ENCODE results near the gene CHD9. TPM values are rescaled to one million over a fixed set of nuclear protein-coding genes. Genes with fewer than 3 reads are reported as not detected.
"Not testable (repeated sequence)": the region's sequence is repeated elsewhere in the genome, so short reads cannot be mapped to it uniquely, and the experiment has no call there.

The CHD9 gene
- polyA plus RNA-seq, 3 donors, result 15.8 to 26.1 (median 22.5) TPM

DNA sequence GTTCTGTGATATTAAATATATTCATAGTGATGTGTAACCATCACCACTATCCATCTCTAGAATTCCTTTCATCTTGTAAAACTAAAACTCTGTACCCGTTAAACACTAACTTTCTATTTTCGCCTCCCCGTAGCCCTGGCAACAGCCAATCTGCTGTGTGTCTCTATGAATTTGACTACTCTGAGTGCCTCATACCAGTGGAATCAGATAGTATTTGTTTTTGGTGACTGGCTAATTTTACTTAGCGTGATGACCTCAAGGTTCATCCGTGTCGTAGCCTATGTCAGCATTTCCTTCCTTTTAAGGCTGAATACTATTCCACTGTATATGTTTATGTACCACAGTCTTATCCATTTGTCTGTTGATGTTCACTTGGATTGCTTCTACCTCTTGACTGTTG is 18.2 kb downstream of the CHD9 start:
- Histone ChIP-seq H3K9me3 (replicated peaks in 1 of 2; ENCODE audit: control insufficient read depth in 1 of 2, insufficient read depth in 1 of 2, low read length in 2 of 2) (peaks cover 3 to 7% of the 10 kb centered on the region in 2 donors), H3K4me2 (replicated peaks; ENCODE audit: extremely low read depth, low read length, poor library complexity, severe bottlenecking) (no peak overlapping the region), H2AFZ (ENCODE audit: insufficient read depth, low read depth, low read length, poor library complexity, severe bottlenecking) (no peak overlapping the region), H3K4me3 (replicated peaks in 1 of 3; ENCODE audit: low read depth in 2 of 3, low read length in 3 of 3) (no peak overlapping the region), H4K20me1 (ENCODE audit: insufficient read depth, low read length) (no peaks in the 10 kb centered on the region), H3K4me1 (ENCODE audit: control insufficient read depth in 1 of 2, insufficient read depth in 2 of 2, low read length in 2 of 2) (peaks cover 14 to 15% of the 10 kb centered on the region in 2 donors), H3K79me2 (ENCODE audit: insufficient read depth, low read length) (peaks cover 8% of the 10 kb centered on the region), H3K9ac (ENCODE audit: insufficient read depth, low read length, poor library complexity, severe bottlenecking) (no peak overlapping the region), H3K27ac (ENCODE audit: low read depth in 1 of 2, low read length in 2 of 2) (no peak overlapping the region), H3K36me3 (replicated peaks in 1 of 2; ENCODE audit: control insufficient read depth in 1 of 2, insufficient read depth in 2 of 2, low read length in 2 of 2) (peaks cover 0 to 5% of the 10 kb centered on the region in 2 donors), H3K27me3 (ENCODE audit: control insufficient read depth in 2 of 2, insufficient read depth in 2 of 2, low read length in 2 of 2) (no peaks in the 10 kb centered on the region)
- TF ChIP-seq, protein P1, sequence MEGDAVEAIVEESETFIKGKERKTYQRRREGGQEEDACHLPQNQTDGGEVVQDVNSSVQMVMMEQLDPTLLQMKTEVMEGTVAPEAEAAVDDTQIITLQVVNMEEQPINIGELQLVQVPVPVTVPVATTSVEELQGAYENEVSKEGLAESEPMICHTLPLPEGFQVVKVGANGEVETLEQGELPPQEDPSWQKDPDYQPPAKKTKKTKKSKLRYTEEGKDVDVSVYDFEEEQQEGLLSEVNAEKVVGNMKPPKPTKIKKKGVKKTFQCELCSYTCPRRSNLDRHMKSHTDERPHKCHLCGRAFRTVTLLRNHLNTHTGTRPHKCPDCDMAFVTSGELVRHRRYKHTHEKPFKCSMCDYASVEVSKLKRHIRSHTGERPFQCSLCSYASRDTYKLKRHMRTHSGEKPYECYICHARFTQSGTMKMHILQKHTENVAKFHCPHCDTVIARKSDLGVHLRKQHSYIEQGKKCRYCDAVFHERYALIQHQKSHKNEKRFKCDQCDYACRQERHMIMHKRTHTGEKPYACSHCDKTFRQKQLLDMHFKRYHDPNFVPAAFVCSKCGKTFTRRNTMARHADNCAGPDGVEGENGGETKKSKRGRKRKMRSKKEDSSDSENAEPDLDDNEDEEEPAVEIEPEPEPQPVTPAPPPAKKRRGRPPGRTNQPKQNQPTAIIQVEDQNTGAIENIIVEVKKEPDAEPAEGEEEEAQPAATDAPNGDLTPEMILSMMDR (IDR thresholded peaks at IDR 0.05), result no peak
- WGBS (ENCODE audit: insufficient coverage), result no CpG with 5 or more reads among the region's 6 CpGs
- Mint-ChIP-seq H3K9me3 (peaks cover 6 to 16% (median 12%) of the 10 kb centered on the region in 7 donors), H3K4me1 (peaks cover 39% of the 10 kb centered on the region), H3K36me3 (peaks cover 15 to 20% of the 10 kb centered on the region in 2 donors), H3K27ac (no peak overlapping the region), H3K4me3 (no peak overlapping the region), H3K27me3 (ENCODE audit: low read depth in 3 of 3) (no peaks in the 10 kb centered on the region)
- DNase-seq, result no peak
- intact Hi-C loops (cut with micrococcal nuclease), result no loop called here

DNA sequence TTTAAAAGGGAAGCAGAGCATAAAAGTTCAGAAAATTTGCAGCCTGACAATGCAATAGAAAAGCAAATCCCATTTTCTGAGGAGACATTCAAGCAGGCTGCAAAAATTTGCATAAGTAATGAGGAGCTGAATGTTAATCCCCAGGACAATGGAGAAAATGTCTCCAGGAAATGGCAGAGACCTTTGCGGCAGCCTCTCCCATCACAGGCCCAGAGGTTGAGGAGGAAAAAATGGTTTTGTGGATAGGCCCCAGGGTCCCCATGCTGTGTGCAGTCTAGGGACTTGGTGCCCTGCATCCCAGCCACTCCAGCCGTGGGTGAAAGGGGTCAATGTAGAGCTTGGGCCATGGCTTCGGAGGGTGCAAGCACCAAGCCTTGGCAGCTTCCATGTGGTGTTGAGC is 19.5 kb downstream of the CHD9 start:
- H4K20me1 ChIP-seq (ENCODE audit: insufficient read depth, low read length); H3K9me3 ChIP-seq (replicated peaks in 1 of 2; ENCODE audit: control insufficient read depth in 1 of 2, insufficient read depth in 1 of 2, low read length in 2 of 2); H3K36me3 ChIP-seq (replicated peaks in 1 of 2; ENCODE audit: control insufficient read depth in 1 of 2, insufficient read depth in 2 of 2, low read length in 2 of 2); intact Hi-C loops (cut with micrococcal nuclease); H3K4me2 ChIP-seq (replicated peaks; ENCODE audit: extremely low read depth, low read length, poor library complexity, severe bottlenecking); DNase-seq; H3K4me3 ChIP-seq (replicated peaks in 1 of 3; ENCODE audit: low read depth in 2 of 3, low read length in 3 of 3); H3K27ac Mint-ChIP-seq; H3K27me3 ChIP-seq (ENCODE audit: control insufficient read depth in 2 of 2, insufficient read depth in 2 of 2, low read length in 2 of 2); H3K9ac ChIP-seq (ENCODE audit: insufficient read depth, low read length, poor library complexity, severe bottlenecking); H3K79me2 ChIP-seq (ENCODE audit: insufficient read depth, low read length); H3K4me3 Mint-ChIP-seq; H2AFZ ChIP-seq (ENCODE audit: insufficient read depth, low read depth, low read length, poor library complexity, severe bottlenecking); H3K27me3 Mint-ChIP-seq (ENCODE audit: low read depth in 3 of 3); H3K27ac ChIP-seq (ENCODE audit: low read depth in 1 of 2, low read length in 2 of 2): not testable (repeated sequence)
- WGBS (ENCODE audit: insufficient coverage), result 68% methylated on average over 2 of the region's 3 CpGs
- Mint-ChIP-seq H3K9me3 (peaks cover 6 to 14% (median 12%) of the 10 kb centered on the region in 7 donors), H3K4me1 (peaks cover 32% of the 10 kb centered on the region), H3K36me3 (peaks cover 7 to 12% of the 10 kb centered on the region in 2 donors)
- peaks cover 14 to 15% of the 10 kb centered on the region in 2 donors for H3K4me1 ChIP-seq (ENCODE audit: control insufficient read depth in 1 of 2, insufficient read depth in 2 of 2, low read length in 2 of 2)

DNA sequence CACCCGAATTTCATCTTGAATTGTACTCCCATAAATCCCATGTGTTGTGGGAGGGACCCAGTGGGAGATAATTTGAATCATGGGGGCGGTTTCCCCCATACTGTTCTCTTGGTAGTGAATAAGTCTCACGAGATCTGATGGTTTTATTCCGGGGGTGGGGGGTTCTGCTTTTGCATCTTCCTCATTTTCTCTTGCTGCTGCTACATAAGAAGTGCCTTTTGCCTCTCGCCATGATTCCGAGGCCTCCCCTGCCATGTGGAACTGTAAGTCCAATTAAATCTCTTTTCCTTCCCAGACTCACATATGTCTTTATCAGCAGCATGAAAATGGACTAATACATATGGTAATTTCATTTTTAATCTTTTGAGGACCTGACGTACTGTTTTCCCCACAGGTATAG is 20.7 kb downstream of the CHD9 start:
- peaks cover 12 to 13% of the 10 kb centered on the region in 2 donors for H3K4me1 ChIP-seq (ENCODE audit: control insufficient read depth in 1 of 2, insufficient read depth in 2 of 2, low read length in 2 of 2)
- H3K27me3 ChIP-seq (ENCODE audit: control insufficient read depth in 2 of 2, insufficient read depth in 2 of 2, low read length in 2 of 2); H3K4me3 Mint-ChIP-seq; H4K20me1 ChIP-seq (ENCODE audit: insufficient read depth, low read length); H3K4me3 ChIP-seq (replicated peaks in 1 of 3; ENCODE audit: low read depth in 2 of 3, low read length in 3 of 3); H3K27ac ChIP-seq (ENCODE audit: low read depth in 1 of 2, low read length in 2 of 2); H2AFZ ChIP-seq (ENCODE audit: insufficient read depth, low read depth, low read length, poor library complexity, severe bottlenecking); H3K9ac ChIP-seq (ENCODE audit: insufficient read depth, low read length, poor library complexity, severe bottlenecking); H3K36me3 ChIP-seq (replicated peaks in 1 of 2; ENCODE audit: control insufficient read depth in 1 of 2, insufficient read depth in 2 of 2, low read length in 2 of 2); intact Hi-C loops (cut with micrococcal nuclease); H3K4me2 ChIP-seq (replicated peaks; ENCODE audit: extremely low read depth, low read length, poor library complexity, severe bottlenecking); H3K9me3 ChIP-seq (replicated peaks in 1 of 2; ENCODE audit: control insufficient read depth in 1 of 2, insufficient read depth in 1 of 2, low read length in 2 of 2); H3K79me2 ChIP-seq (ENCODE audit: insufficient read depth, low read length); H3K27me3 Mint-ChIP-seq (ENCODE audit: low read depth in 3 of 3): not testable (repeated sequence)
- H3K27ac Mint-ChIP-seq, result peak overlapping the region in 2 of 7 donors; percentile 3 to 26
- DNase-seq, result peak in 1 of 3 donors; percentile 26
- no CpG with 5 or more reads among the region's 7 CpGs for WGBS (ENCODE audit: insufficient coverage)
- H3K36me3 Mint-ChIP-seq, result peaks cover 6 to 11% of the 10 kb centered on the region in 2 donors
- H3K4me1 Mint-ChIP-seq, result peaks cover 25% of the 10 kb centered on the region
- H3K9me3 Mint-ChIP-seq, result peaks cover 6 to 14% (median 12%) of the 10 kb centered on the region in 7 donors
